ENCODE data around the gene DIAPH3. TPM values are rescaled to one million over a fixed set of nuclear protein-coding genes. Genes with fewer than 3 reads are reported as not detected.

Gene DIAPH3
- total and polyA plus RNA-seq, 2 of the 8 experiments (the other 6 are each of a cell fraction or from before 2014, with no cell fraction given): 8.0 to 30.8 TPM

DNA sequence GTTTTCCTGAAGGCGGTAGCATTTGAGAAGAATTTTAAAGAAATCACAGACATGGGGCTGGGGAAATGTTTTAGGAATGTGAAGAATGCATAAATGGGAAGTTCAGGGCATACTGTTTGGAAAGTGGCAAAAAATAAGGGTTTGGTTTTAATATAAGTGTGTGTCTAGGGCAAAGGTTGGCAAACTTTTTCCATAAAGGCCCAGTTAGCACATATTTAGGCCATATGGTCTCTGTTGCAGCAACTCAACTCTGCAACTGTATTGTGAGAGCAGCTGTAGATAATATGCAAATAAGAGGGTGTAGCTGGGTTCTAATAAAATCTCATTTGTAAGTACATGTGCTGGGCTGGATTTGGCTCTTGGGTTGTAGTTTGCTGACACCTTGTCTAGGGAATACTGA is 521.9 kb downstream of the DIAPH3 start:
- no peak overlapping the region for H2BK12ac ChIP-seq (ENCODE audit: low read depth, low read length)
- no peak overlapping the region for H3K4me3 ChIP-seq (ENCODE audit: extremely low read depth in 1 of 4, insufficient read depth in 2 of 4, low read depth in 3 of 4, low read length in 4 of 4)
- no peak overlapping the region for H2AFZ ChIP-seq (ENCODE audit: low read length)
- H2BK120ac ChIP-seq (replicated peaks; ENCODE audit: low read depth, low read length): no peak overlapping the region
- H2BK5ac ChIP-seq (ENCODE audit: low read depth, low read length): no peak overlapping the region
- no peak overlapping the region for H2AK5ac ChIP-seq (ENCODE audit: low read depth, low read length)
- H3K23me2 ChIP-seq (ENCODE audit: low read depth, low read length): no peaks in the 10 kb centered on the region
- TF ChIP-seq SRF (IDR thresholded peaks at IDR 0.05; ENCODE audit: low read depth, low read length): no peak
- TF ChIP-seq CREB1 (IDR thresholded peaks at IDR 0.05): no peak
- no peak for TF ChIP-seq TBP (IDR thresholded peaks at IDR 0.05; ENCODE audit: low read depth, low read length)
- no peak for TF ChIP-seq EGR1 (IDR thresholded peaks at IDR 0.05; ENCODE audit: borderline replicate concordance, low read depth, low read length)
- TF ChIP-seq CBX5 (IDR thresholded peaks at IDR 0.05; ENCODE audit: low read depth, low read length): no peak
- TF ChIP-seq GTF2F1 (IDR thresholded peaks at IDR 0.05; ENCODE audit: borderline replicate concordance, low read depth, low read length): no peak
- no peak for TF ChIP-seq KDM5A (IDR thresholded peaks at IDR 0.05; ENCODE audit: low read length)
- TF ChIP-seq POLR2AphosphoS5 (IDR thresholded peaks at IDR 0.05; ENCODE audit: low read depth, low read length): no peak
- no peak for TF ChIP-seq ASH2L (IDR thresholded peaks at IDR 0.05; ENCODE audit: low read length)
- TF ChIP-seq SP1 (IDR thresholded peaks at IDR 0.05; ENCODE audit: low read depth, low read length): no peak
- TF ChIP-seq SIRT6 (IDR thresholded peaks at IDR 0.05; ENCODE audit: low read length): no peak
- ChIA-PET CTCF (ENCODE audit: partially characterized antibody) (interaction anchor here (0.9 to 2.2 kb wide), 11 partner anchors 11 to 548 kb away, joined by 3 to 8 read pairs (median 5); no protein-coding TSS in a partner anchor), POLR2A (ENCODE audit: partially characterized antibody) (no interaction called here)
- H2BK20ac ChIP-seq (ENCODE audit: low read length): no peak overlapping the region
- H3K18ac ChIP-seq (ENCODE audit: extremely low read depth, low read length): no peak overlapping the region
- no peaks in the 10 kb centered on the region for H3K79me2 ChIP-seq (ENCODE audit: control insufficient read depth in 1 of 2, insufficient read depth in 2 of 2, low read length in 2 of 2)
- peaks cover 0 to 6% (median 0%) of the 10 kb centered on the region in 4 experiments; a peak in 1 of 7 replicates for H3K4me1 ChIP-seq (replicated peaks in 1 of 4; ENCODE audit: control insufficient read depth in 3 of 4, insufficient read depth in 4 of 4, low read length in 3 of 4)
- H3K9me3 ChIP-seq (ENCODE audit: insufficient read depth in 2 of 2, low read depth in 1 of 2, low read length in 1 of 2): no peaks in the 10 kb centered on the region
- no peaks in the 10 kb centered on the region for H3K36me3 ChIP-seq (ENCODE audit: control insufficient read depth in 2 of 4, insufficient read depth in 4 of 4, low read length in 3 of 4)
- no peak for FAIRE-seq
- WGBS, 2 experiments (ENCODE audit: extremely low coverage in 1 of 2, insufficient coverage in 1 of 2, insufficient read length in 1 of 2, insufficient replicate concordance in 2 of 2, low coverage in 1 of 2, low lambda C conversion rate in 2 of 2, missing lambda C conversion rate in 1 of 2): 86% methylated on average over 1 of the region's 1 CpG; no CpG with 5 or more reads in 1 of the 2 experiments
- H2BK15ac ChIP-seq (ENCODE audit: low read length): no peak overlapping the region
- H3K14ac ChIP-seq (ENCODE audit: insufficient read length): no peak overlapping the region
- no peak overlapping the region for H4K91ac ChIP-seq (replicated peaks; ENCODE audit: insufficient read length, low read length)
- no peak overlapping the region for H3K4ac ChIP-seq (replicated peaks; ENCODE audit: insufficient read length, low read depth, low read length)
- no peak overlapping the region for H4K5ac ChIP-seq (ENCODE audit: insufficient read length, low read depth, low read length)
- no peak for DNase-seq (ENCODE audit: low read depth in 1 of 2, low spot score in 2 of 2)
- no peaks in the 10 kb centered on the region for H3K79me1 ChIP-seq (ENCODE audit: low read depth, low read length)
- H3K4me2 ChIP-seq (ENCODE audit: insufficient read depth in 1 of 2, low read depth in 2 of 2, low read length in 2 of 2): no peak overlapping the region
- H3K56ac ChIP-seq (replicated peaks; ENCODE audit: insufficient read length, low read depth, low read length): no peak overlapping the region
- no peaks in the 10 kb centered on the region for H4K20me1 ChIP-seq (replicated peaks in 1 of 2; ENCODE audit: control insufficient read depth in 1 of 2, insufficient read depth in 2 of 2, low read length in 2 of 2)
- no peak overlapping the region for H3K9ac ChIP-seq (replicated peaks in 1 of 4; ENCODE audit: extremely low read depth in 1 of 4, low read depth in 3 of 4, low read length in 3 of 4)
- H3K27me3 ChIP-seq (replicated peaks in 1 of 4; ENCODE audit: control insufficient read depth in 3 of 4, extremely low read depth in 1 of 4, insufficient read depth in 3 of 4, low read length in 3 of 4): no peaks in the 10 kb centered on the region
- no peak overlapping the region for H4K8ac ChIP-seq (ENCODE audit: extremely low read depth, insufficient read depth, low read length)
- no peak overlapping the region for H3K23ac ChIP-seq (ENCODE audit: insufficient read length)
- H3K27ac ChIP-seq (ENCODE audit: low read depth, low read length): no peak overlapping the region

All from H1 (cell line).